IMR-90 (cell line): ENCODE results near the gene SIPA1. TPM values are rescaled to one million over a fixed set of nuclear protein-coding genes. Genes with fewer than 3 reads are reported as not detected.

Source experiments
- ATAC-seq: fragments of 200-7000 bp; cut with Tn5 transposase; 2 replicates; pipeline ENCODE4 v1.9.1; 2020; ENCODE audit warnings: low read depth, mild to moderate bottlenecking, moderate library complexity
- BruUV-seq: library from RNA; stranded (reverse); fragments of 400-500 nt; replicated peaks from 2 replicates; lab custom pipeline; 2021; lab: Mats Ljungman, UMichigan
- CTCF ChIA-PET: fragments of 300-600 bp; formaldehyde crosslinking; extraction: SDS; loops from one replicate; lab custom pipeline; 2021; ENCODE audit warnings: antibody characterized with exemption; lab: Yijun Ruan, JAX
- POLR2A ChIA-PET: fragments of 300-600 bp; sonication (Branson Sonifier 250); formaldehyde crosslinking; loops from one replicate; lab custom pipeline; 2022; ENCODE audit warnings: antibody characterized with exemption; ENCODE audit not compliant: unreplicated experiment; lab: Charles Lee
- DNase-seq: peaks from one replicate; pipeline ENCODE4 v3.0.0; 2013
- H2AFZ ChIP-seq: replicated peaks from 2 replicates; pipeline ENCODE3; 2013; ENCODE audit warnings: low read length, mild to moderate bottlenecking; ENCODE audit not compliant: poor library complexity
- H2AK5ac ChIP-seq: 2 replicates; pipeline ENCODE4 v1.6.1; 2013; ENCODE audit warnings: low read depth, low read length, inconsistent platforms
- H2AK9ac ChIP-seq: replicated peaks from 2 replicates; pipeline ENCODE3; 2013; ENCODE audit warnings: mild to moderate bottlenecking, low read depth, low read length, moderate library complexity; ENCODE audit not compliant: poor library complexity
- H2BK120ac ChIP-seq: 2 replicates; pipeline ENCODE4 v1.6.1; 2013; ENCODE audit warnings: low read depth, low read length, inconsistent platforms
- H2BK15ac ChIP-seq: 3 replicates; pipeline ENCODE4 v1.6.1; 2013; ENCODE audit warnings: low read depth, low read length, inconsistent platforms
- H2BK20ac ChIP-seq: 2 replicates; pipeline ENCODE4 v1.6.1; 2013; ENCODE audit warnings: low read depth, mild to moderate bottlenecking, inconsistent platforms, low read length, moderate library complexity
- H2BK5ac ChIP-seq: 2 replicates; pipeline ENCODE4 v1.6.1; 2013; ENCODE audit warnings: mild to moderate bottlenecking, low read depth, low read length, inconsistent platforms; ENCODE audit not compliant: poor library complexity, severe bottlenecking
- H3K14ac ChIP-seq: replicated peaks from 2 replicates; pipeline ENCODE4 v1.6.1; 2013; ENCODE audit warnings: low read depth, low read length, inconsistent platforms
- H3K18ac ChIP-seq: 2 replicates; pipeline ENCODE4 v1.6.1; 2013; ENCODE audit warnings: low read depth, low read length, control low read depth
- H3K23ac ChIP-seq: 2 replicates; pipeline ENCODE4 v1.6.1; 2013; ENCODE audit warnings: low read depth, low read length, inconsistent platforms
- H3K27ac ChIP-seq: 2 replicates; pipeline ENCODE4 v1.5.1; 2013; ENCODE audit warnings: mild to moderate bottlenecking, control low read depth, low read length; ENCODE audit not compliant: insufficient read depth
- H3K27me3 ChIP-seq: 2 replicates; pipeline ENCODE4 v1.6.1; 2013; ENCODE audit warnings: low read length; ENCODE audit not compliant: control insufficient read depth, insufficient read depth
- H3K36me3 ChIP-seq: 2 replicates; pipeline ENCODE4 v1.6.1; 2013; ENCODE audit warnings: low read length, mixed read lengths; ENCODE audit not compliant: control insufficient read depth, insufficient read depth
- H3K4ac ChIP-seq: 2 replicates; pipeline ENCODE4 v1.6.1; 2013; ENCODE audit warnings: low read depth, low read length, inconsistent platforms
- H3K4me1 ChIP-seq: 2 replicates; pipeline ENCODE4 v1.6.1; 2013; ENCODE audit warnings: low read length, mixed read lengths; ENCODE audit not compliant: control insufficient read depth, insufficient read depth
- H3K4me2 ChIP-seq: 2 replicates; pipeline ENCODE4 v1.6.1; 2013; ENCODE audit warnings: low read depth, mild to moderate bottlenecking, control low read depth, low read length, moderate library complexity
- H3K4me3 ChIP-seq: 2 replicates; pipeline ENCODE4 v1.5.1; 2013; ENCODE audit warnings: low read depth, mild to moderate bottlenecking, control low read depth, low read length, moderate library complexity; ENCODE audit not compliant: insufficient read depth
- H3K56ac ChIP-seq: 2 replicates; pipeline ENCODE4 v1.6.1; 2013; ENCODE audit warnings: low read length, inconsistent platforms; ENCODE audit not compliant: insufficient read depth; ENCODE audit errors: extremely low read depth
- H3K79me1 ChIP-seq, 2 experiments: 2 replicates each; pipeline ENCODE4 v1.6.1; 2013; ENCODE audit warnings: low read length in 2 of 2, inconsistent platforms in 1 of 2, low read depth in 1 of 2
- H3K9ac ChIP-seq: 2 replicates; pipeline ENCODE4 v1.6.1; 2013; ENCODE audit warnings: low read depth, low read length, control low read depth
- H3K9me1 ChIP-seq: 2 replicates; pipeline ENCODE4 v1.6.1; 2013; ENCODE audit warnings: low read length, inconsistent platforms; ENCODE audit not compliant: insufficient read depth
- H3K9me3 ChIP-seq: 2 replicates; pipeline ENCODE4 v1.6.1; 2013; ENCODE audit warnings: low read length; ENCODE audit not compliant: control insufficient read depth, insufficient read depth
- H4K20me1 ChIP-seq: 2 replicates; pipeline ENCODE4 v1.6.1; 2013; ENCODE audit warnings: low read length, inconsistent platforms; ENCODE audit not compliant: insufficient read depth
- H4K5ac ChIP-seq: 2 replicates; pipeline ENCODE4 v1.6.1; 2013; ENCODE audit warnings: mild to moderate bottlenecking, low read depth, low read length, control low read depth
- H4K8ac ChIP-seq, 2 experiments: 2 replicates each; pipeline ENCODE4 v1.6.1; 2013; ENCODE audit warnings: low read depth in 2 of 2, low read length in 2 of 2, control low read depth in 1 of 2, inconsistent platforms in 1 of 2
- H4K91ac ChIP-seq: 2 replicates; pipeline ENCODE4 v1.6.1; 2013; ENCODE audit warnings: low read depth, low read length, inconsistent platforms; ENCODE audit not compliant: insufficient read depth
- MAZ ChIP-seq: IDR thresholded peaks from 2 replicates; pipeline ENCODE4 v1.6.1; 2012; ENCODE audit warnings: low read depth, mild to moderate bottlenecking, low read length, improper control_type of control experiment, moderate library complexity, borderline replicate concordance
- MXI1 ChIP-seq: IDR thresholded peaks from 2 replicates; pipeline ENCODE4 v1.6.1; 2012; ENCODE audit warnings: low read depth, mild to moderate bottlenecking, low read length, moderate library complexity, borderline replicate concordance
- RAD21 ChIP-seq: IDR thresholded peaks from 2 replicates; pipeline ENCODE4 v1.6.1; 2012; ENCODE audit warnings: low read length, improper control_type of control experiment
- USF2 ChIP-seq: fragments of 150-350 bp; IDR thresholded peaks from 2 replicates; pipeline ENCODE4 v1.6.1; 2017; ENCODE audit warnings: mild to moderate bottlenecking, antibody characterized with exemption, low read length, low read depth
- WGBS, 2 experiments: methylation state at CpG; one replicate each; pipeline versions ENCODE4 v1.1.5 to v1.1.7; 2013; ENCODE audit warnings: missing lambda C conversion rate in 2 of 2; ENCODE audit not compliant: insufficient read length in 1 of 2; ENCODE audit errors: extremely low coverage in 2 of 2; 5-methylcytosine and 5-hydroxymethylcytosine counted together
- dilution Hi-C: fragments of 300-500 bp; cut with HindIII; formaldehyde crosslinking; loops from one replicate; pipeline ENCODE4 v1.14.3; 2018; ENCODE audit warnings: low sequenced_read_pairs; ENCODE audit not compliant: unreplicated experiment
- in situ Hi-C: fragments of 300-500 bp; cut with MboI; formaldehyde crosslinking; loops from 3 replicates; pipeline ENCODE4 v1.14.3; 2019; ENCODE audit warnings: low sequenced_read_pairs, inconsistent platforms, mixed read lengths
- intact Hi-C: fragments of 100-400 bp; cut with micrococcal nuclease; formaldehyde crosslinking; loops from 2 replicates; pipeline ENCODE4 v1.10.0; 2022
- polyA plus RNA-seq, 3 experiments: library from polyadenylated mRNA; depleted of rRNA; stranded (reverse); fragments of >200 nt; gene quantifications; 2 replicates each; pipeline ENCODE4 v1.2.3, GENCODE V29; 2012; ENCODE audit warnings: low replicate concordance in 1 of 3
- total RNA-seq: library from RNA; depleted of rRNA; stranded (reverse); fragments of >200 nt; gene quantifications from 2 replicates; pipeline ENCODE4 v1.2.3, GENCODE V29; 2012

SIPA1 gene
- total and polyA plus RNA-seq, 2 of the 4 experiments (the other 2 are of a cell fraction) = 10.6 to 39.7 TPM

- Histone ChIP-seq H2BK120ac (no peak overlapping the region), H3K36me3 (peaks cover 14% of the 10 kb centered on the region), H3K27me3 (no peaks in the 10 kb centered on the region), H2BK20ac (no peak overlapping the region), H4K20me1 (peaks cover 36% of the 10 kb centered on the region), H3K9me1 (0 out of 2 replicates have a peak, but pooled peaks cover 14% of the 10 kb centered on the region), H4K8ac (peak overlapping the region in 1 of 2 experiments; percentile 30; a peak in 1 of 4 replicates), H2BK15ac (no peak overlapping the region), H3K18ac (no peak overlapping the region), H3K9ac (peak overlapping the region; percentile 9; the same call in 1 of the 2 replicates), H3K27ac (no peak overlapping the region), H4K5ac (no peak overlapping the region), H3K56ac (no peak overlapping the region), H2BK5ac (no peak overlapping the region), H3K4me3 (no peak overlapping the region), H3K4ac (no peak overlapping the region; the same call in 1 of the 2 replicates), H3K4me2 (peak overlapping the region; percentile 19; the same call in 1 of the 2 replicates), H2AK5ac (no peak overlapping the region), H3K23ac (no peak overlapping the region), H4K91ac (no peak overlapping the region; the same call in 1 of the 2 replicates), H2AK9ac (peak overlapping the region; percentile 83), H3K4me1 (peaks cover 21% of the 10 kb centered on the region), H3K79me1 (peaks cover 13 to 73% of the 10 kb centered on the region in 2 experiments), H2AFZ (no peak overlapping the region), H3K14ac (no peak overlapping the region; the same call in 1 of the 2 replicates), H3K9me3 (no peaks in the 10 kb centered on the region)
- no peak for TF ChIP-seq RAD21
- no peak for TF ChIP-seq MAZ
- TF ChIP-seq USF2 = no peak
- no peak for TF ChIP-seq MXI1
- BruUV-seq = no TSS peak
- ChIA-PET CTCF (no interaction called here), POLR2A (no interaction called here)
- in situ Hi-C loops = no loop called here
- WGBS, 2 experiments = no CpG with 5 or more reads among the region's 10 CpGs
- dilution Hi-C loops = no loop called here
- ATAC-seq (no peak), DNase-seq (no peak)
- intact Hi-C loops = no loop called here
These were observed 26.7 kb upstream of the SIPA1 start for GRCh38 chr11:65611028-65611757.
